ENCODE data around the gene SIRT7. TPM values are rescaled to one million over a fixed set of nuclear protein-coding genes. Genes with fewer than 3 reads are reported as not detected.
"Not testable (repeated sequence)": the region's sequence is repeated elsewhere in the genome, so short reads cannot be mapped to it uniquely, and the experiment has no call there.

The SIRT7 gene
- total RNA-seq, 2 donors from 2014 or later, result 11.8 to 13.1 TPM

GRCh38 chr17:81924557-81925532, 6.9 kb upstream of the SIRT7 start:
- intact Hi-C loops (cut with DNase I), result no loop called here
- DNase-seq (ENCODE audit: low spot score), result no peak

GRCh38 chr17:81923302-81924260, 5.6 kb upstream of the SIRT7 start:
- intact Hi-C loops (cut with DNase I), result no loop called here
- peak; percentile 94 for DNase-seq (ENCODE audit: low spot score)

GRCh38 chr17:81922566-81923301, 4.8 kb upstream of the SIRT7 start:
- no peak for DNase-seq (ENCODE audit: low spot score)
- intact Hi-C loops (cut with DNase I), result no loop called here

GRCh38 chr17:81921996-81922565, 4.1 kb upstream of the SIRT7 start:
- no peak for DNase-seq (ENCODE audit: low spot score)
- intact Hi-C loops (cut with DNase I), result no loop called here

GRCh38 chr17:81921537-81921862, 3.5 kb upstream of the SIRT7 start:
- intact Hi-C loops (cut with DNase I), result no loop called here
- DNase-seq (ENCODE audit: low spot score), result no peak

GRCh38 chr17:81920612-81921536, 2.9 kb upstream of the SIRT7 start:
- DNase-seq (ENCODE audit: low spot score), result no peak

GRCh38 chr17:81918832-81919545, 1.0 kb upstream of the SIRT7 start:
- intact Hi-C loops (cut with DNase I), result no loop called here
- DNase-seq (ENCODE audit: low spot score), result no peak

More at GRCh38 chr17:81920612-81921536, 2.9 kb upstream of the SIRT7 start:
- intact Hi-C loops (cut with DNase I), result no loop called here

GRCh38 chr17:81918333-81918669, 325 bp upstream of the SIRT7 start:
- DNase-seq (ENCODE audit: low spot score); intact Hi-C loops (cut with DNase I): not testable (repeated sequence)

- intact Hi-C loops (cut with DNase I), result no loop called here
- no peak for DNase-seq (ENCODE audit: low spot score)
Measured at GRCh38 chr17:81916234-81917001, 1.6 kb downstream of the SIRT7 start.

- no peak for DNase-seq (ENCODE audit: low spot score)
- intact Hi-C loops (cut with DNase I), result no loop called here
Measured at GRCh38 chr17:81915331-81915730, 2.6 kb downstream of the SIRT7 start.

GRCh38 chr17:81914103-81914850, 3.7 kb downstream of the SIRT7 start:
- DNase-seq (ENCODE audit: low spot score), result no peak
- intact Hi-C loops (cut with DNase I), result loop anchor here in 1 of 2 donors (5.0 kb wide), 1 partner anchor 847 kb away; no protein-coding TSS in a partner anchor

GRCh38 chr17:81913394-81914102, 4.4 kb downstream of the SIRT7 start:
- intact Hi-C loops (cut with DNase I), result loop anchor here (2.0 to 5.0 kb wide), 2 partner anchors 77 to 846 kb away; no protein-coding TSS in a partner anchor
- DNase-seq (ENCODE audit: low spot score), result no peak

GRCh38 chr17:81912441-81913309, 5.3 kb downstream of the SIRT7 start:
- no peak for DNase-seq (ENCODE audit: low spot score)
- intact Hi-C loops (cut with DNase I), result loop anchor here (2.0 to 5.0 kb wide), 2 partner anchors 78 to 845 kb away; no protein-coding TSS in a partner anchor

GRCh38 chr17:81911969-81912368, 6.0 kb downstream of the SIRT7 start:
- no peak for DNase-seq (ENCODE audit: low spot score)
- intact Hi-C loops (cut with DNase I), result loop anchor here (2.0 to 5.0 kb wide), 2 partner anchors 79 to 845 kb away; no protein-coding TSS in a partner anchor
